ENCODE measurements around the gene ZBTB2. TPM values are rescaled to one million over a fixed set of nuclear protein-coding genes. Genes with fewer than 3 reads are reported as not detected.

Gene ZBTB2
- polyA plus RNA-seq, 1 of the 3 experiments (the other 2 are of a cell fraction): 6.7 TPM

DNA sequence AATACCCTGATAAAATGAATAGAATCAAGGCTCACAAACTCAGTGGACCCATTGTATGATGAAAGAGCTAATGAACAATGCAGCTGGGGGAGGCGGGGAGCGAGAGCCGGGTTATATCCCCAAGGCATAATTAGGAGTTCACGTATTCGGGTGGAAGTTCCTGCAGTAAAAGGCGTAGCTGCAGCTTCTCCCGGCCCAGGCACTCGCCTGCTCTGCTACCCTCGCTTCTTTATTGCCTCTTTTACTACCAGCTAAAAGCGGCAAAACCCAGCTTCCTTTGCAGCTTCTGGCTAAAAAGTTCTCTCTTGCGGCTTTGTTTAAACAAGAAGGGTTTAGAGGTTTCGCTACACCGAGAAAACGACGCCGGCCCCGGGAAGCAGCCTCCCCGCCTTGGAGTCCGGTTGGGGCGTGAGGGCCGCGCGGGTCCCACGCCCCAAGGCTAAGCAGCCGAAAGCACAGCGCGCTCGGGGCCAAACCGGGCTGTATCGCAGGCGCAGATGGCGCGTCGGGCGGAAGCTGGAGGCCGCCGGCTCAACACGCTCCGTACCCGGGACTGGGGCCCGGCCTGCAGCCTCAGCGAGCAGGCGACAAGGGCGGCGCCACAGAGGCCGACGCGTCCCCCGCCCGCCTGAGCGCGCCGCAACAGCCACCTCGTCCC lies 1.6 kb downstream of the ZBTB2 start:
- H2AFZ ChIP-seq (ENCODE audit: low read depth): peak overlapping the region; percentile 74
- POLR2A ChIA-PET: interaction anchor here (1.0 to 1.7 kb wide), 4 partner anchors 11 to 62 kb away, joined by 3 to 10 read pairs (median 4); partner anchors contain the start of gene RMND1

DNA sequence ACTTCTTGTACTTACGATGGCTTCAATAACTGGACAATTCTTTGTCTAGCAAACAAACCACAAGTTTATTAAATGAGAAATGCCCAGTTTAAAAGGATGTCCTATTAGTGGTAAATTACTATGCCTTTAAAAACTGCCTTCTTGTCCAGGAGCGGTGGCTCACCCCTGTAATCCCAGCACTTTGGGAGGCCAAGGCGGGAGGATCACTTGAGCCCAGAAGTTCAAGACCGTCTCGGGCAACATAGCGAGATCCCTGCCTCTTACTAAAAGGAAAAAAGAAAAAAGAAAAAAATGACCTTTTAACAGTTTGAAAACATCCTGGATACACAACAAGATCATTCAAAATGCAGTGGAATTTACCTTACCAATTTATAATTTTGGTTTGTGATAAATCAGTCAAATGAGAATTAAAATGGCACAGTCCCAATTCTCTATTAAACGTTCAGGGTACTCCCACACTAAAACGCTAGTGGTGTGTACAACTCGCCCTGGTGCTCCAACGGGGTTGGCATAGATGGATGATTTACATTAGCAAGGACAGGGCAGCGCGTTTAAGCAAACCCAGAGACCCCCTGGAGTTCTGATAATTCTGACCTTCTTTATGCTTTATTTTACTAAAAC lies 2.3 kb downstream of the ZBTB2 start:
- WGBS (ENCODE audit: low lambda C conversion rate): 39% methylated on average over 12 of the region's 12 CpGs
- TF ChIP-seq TEAD4 (IDR thresholded peaks at IDR 0.05; ENCODE audit: borderline replicate concordance, insufficient read depth) (no peak), POLR2AphosphoS5 (IDR thresholded peaks at IDR 0.05; ENCODE audit: low read depth, low read length) (peak; percentile 23; the same call in 1 of the 2 replicates)
- TF ChIP-seq, protein P1, sequence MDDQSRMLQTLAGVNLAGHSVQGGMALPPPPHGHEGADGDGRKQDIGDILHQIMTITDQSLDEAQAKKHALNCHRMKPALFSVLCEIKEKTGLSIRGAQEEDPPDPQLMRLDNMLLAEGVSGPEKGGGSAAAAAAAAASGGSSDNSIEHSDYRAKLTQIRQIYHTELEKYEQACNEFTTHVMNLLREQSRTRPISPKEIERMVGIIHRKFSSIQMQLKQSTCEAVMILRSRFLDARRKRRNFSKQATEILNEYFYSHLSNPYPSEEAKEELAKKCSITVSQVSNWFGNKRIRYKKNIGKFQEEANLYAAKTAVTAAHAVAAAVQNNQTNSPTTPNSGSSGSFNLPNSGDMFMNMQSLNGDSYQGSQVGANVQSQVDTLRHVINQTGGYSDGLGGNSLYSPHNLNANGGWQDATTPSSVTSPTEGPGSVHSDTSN (IDR thresholded peaks at IDR 0.05): 0 out of 2 replicates have a peak, but pooled peaks have one; percentile 8
- H3K79me2 ChIP-seq (ENCODE audit: insufficient read depth): peaks cover 80% of the 10 kb centered on the region
- H3K36me3 ChIP-seq (replicated peaks in 1 of 2; ENCODE audit: control insufficient read depth in 1 of 2, insufficient read depth in 2 of 2, low read length in 1 of 2): peaks cover 4 to 5% of the 10 kb centered on the region in 2 experiments
- peak overlapping the region; percentile 98 to 99 for H3K27ac ChIP-seq (ENCODE audit: low read depth in 2 of 2, low read length in 1 of 2)
- H3K4me3 ChIP-seq (ENCODE audit: low read depth in 2 of 2, low read length in 1 of 2): peak overlapping the region; percentile 86 to 92
- ChIA-PET POLR2A (interaction anchor here (1.2 to 1.3 kb wide), 2 partner anchors 10 to 14 kb away, joined by 3 to 6 read pairs; no protein-coding TSS in a partner anchor), CTCF (interaction anchor here (1.3 to 2.6 kb wide), 5 partner anchors 13 to 523 kb away, joined by 4 to 9 read pairs (median 7); partner anchors contain the start of gene MTHFD1L)
- H3K9me3 ChIP-seq: no peaks in the 10 kb centered on the region; the same call in 1 of the 2 replicates
- H2AFZ ChIP-seq (ENCODE audit: low read depth): peak overlapping the region; percentile 65
- peaks cover 24% of the 10 kb centered on the region for H3F3A ChIP-seq (replicated peaks; ENCODE audit: insufficient read depth)
- H3K27me3 ChIP-seq (ENCODE audit: insufficient read depth): no peaks in the 10 kb centered on the region
- no peaks in the 10 kb centered on the region for H3K9me2 ChIP-seq
- DNase-seq: no peak
- peak overlapping the region; percentile 99 for H3K9ac ChIP-seq
- H3K4me2 ChIP-seq: peak overlapping the region; percentile 94
- peaks cover 22 to 31% of the 10 kb centered on the region in 2 experiments for H3K4me1 ChIP-seq (ENCODE audit: control insufficient read depth in 1 of 2, insufficient read depth in 2 of 2, low read depth in 1 of 2, low read length in 1 of 2)
- H4K20me1 ChIP-seq (ENCODE audit: insufficient read depth): peaks cover 25% of the 10 kb centered on the region

More for the DNA sequence above, 1.6 kb downstream of the ZBTB2 start:
- H3K4me3 ChIP-seq (ENCODE audit: low read depth in 2 of 2, low read length in 1 of 2): peak overlapping the region; percentile 86 to 92
- H3K36me3 ChIP-seq (replicated peaks in 1 of 2; ENCODE audit: control insufficient read depth in 1 of 2, insufficient read depth in 2 of 2, low read length in 1 of 2): peaks cover 4 to 7% of the 10 kb centered on the region in 2 experiments
- H4K20me1 ChIP-seq (ENCODE audit: insufficient read depth): peaks cover 31% of the 10 kb centered on the region
- H3K27ac ChIP-seq (ENCODE audit: low read depth in 2 of 2, low read length in 1 of 2): peak overlapping the region; percentile 98 to 99
- CTCF ChIA-PET: interaction anchor here (1.3 to 2.6 kb wide), 5 partner anchors 14 to 524 kb away, joined by 4 to 9 read pairs (median 7); partner anchors contain the start of gene MTHFD1L
- no peaks in the 10 kb centered on the region; the same call in 1 of the 2 replicates for H3K9me3 ChIP-seq
- TF ChIP-seq TAF1 (IDR thresholded peaks at IDR 0.05; ENCODE audit: borderline replicate concordance, low read depth, low read length): peak; percentile 79; the same call in 1 of the 2 replicates
- TF ChIP-seq FOXJ3 (CRISPR knock-in tag; IDR thresholded peaks at IDR 0.05): peak; percentile 25; the same call in 1 of the 2 replicates
- no peak; the same call in none of the 2 replicates for TF ChIP-seq MXI1 (IDR thresholded peaks at IDR 0.05; ENCODE audit: low read depth, low read length)
- no peak for TF ChIP-seq TEAD4 (IDR thresholded peaks at IDR 0.05; ENCODE audit: borderline replicate concordance, insufficient read depth)
- TF ChIP-seq, protein P2, sequence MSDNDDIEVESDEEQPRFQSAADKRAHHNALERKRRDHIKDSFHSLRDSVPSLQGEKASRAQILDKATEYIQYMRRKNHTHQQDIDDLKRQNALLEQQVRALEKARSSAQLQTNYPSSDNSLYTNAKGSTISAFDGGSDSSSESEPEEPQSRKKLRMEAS (IDR thresholded peaks at IDR 0.05; ENCODE audit: low read depth): 0 out of 2 replicates have a peak, but pooled peaks have one; percentile 16
- TF ChIP-seq GABPA (IDR thresholded peaks at IDR 0.05; ENCODE audit: low read depth): peak; percentile 6
- TF ChIP-seq, protein P3, sequence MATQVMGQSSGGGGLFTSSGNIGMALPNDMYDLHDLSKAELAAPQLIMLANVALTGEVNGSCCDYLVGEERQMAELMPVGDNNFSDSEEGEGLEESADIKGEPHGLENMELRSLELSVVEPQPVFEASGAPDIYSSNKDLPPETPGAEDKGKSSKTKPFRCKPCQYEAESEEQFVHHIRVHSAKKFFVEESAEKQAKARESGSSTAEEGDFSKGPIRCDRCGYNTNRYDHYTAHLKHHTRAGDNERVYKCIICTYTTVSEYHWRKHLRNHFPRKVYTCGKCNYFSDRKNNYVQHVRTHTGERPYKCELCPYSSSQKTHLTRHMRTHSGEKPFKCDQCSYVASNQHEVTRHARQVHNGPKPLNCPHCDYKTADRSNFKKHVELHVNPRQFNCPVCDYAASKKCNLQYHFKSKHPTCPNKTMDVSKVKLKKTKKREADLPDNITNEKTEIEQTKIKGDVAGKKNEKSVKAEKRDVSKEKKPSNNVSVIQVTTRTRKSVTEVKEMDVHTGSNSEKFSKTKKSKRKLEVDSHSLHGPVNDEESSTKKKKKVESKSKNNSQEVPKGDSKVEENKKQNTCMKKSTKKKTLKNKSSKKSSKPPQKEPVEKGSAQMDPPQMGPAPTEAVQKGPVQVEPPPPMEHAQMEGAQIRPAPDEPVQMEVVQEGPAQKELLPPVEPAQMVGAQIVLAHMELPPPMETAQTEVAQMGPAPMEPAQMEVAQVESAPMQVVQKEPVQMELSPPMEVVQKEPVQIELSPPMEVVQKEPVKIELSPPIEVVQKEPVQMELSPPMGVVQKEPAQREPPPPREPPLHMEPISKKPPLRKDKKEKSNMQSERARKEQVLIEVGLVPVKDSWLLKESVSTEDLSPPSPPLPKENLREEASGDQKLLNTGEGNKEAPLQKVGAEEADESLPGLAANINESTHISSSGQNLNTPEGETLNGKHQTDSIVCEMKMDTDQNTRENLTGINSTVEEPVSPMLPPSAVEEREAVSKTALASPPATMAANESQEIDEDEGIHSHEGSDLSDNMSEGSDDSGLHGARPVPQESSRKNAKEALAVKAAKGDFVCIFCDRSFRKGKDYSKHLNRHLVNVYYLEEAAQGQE (IDR thresholded peaks at IDR 0.05; ENCODE audit: low read depth, low read length): peak; percentile 39; the same call in 1 of the 2 replicates
- TF ChIP-seq POLR2AphosphoS5 (IDR thresholded peaks at IDR 0.05; ENCODE audit: low read depth, low read length): peak; percentile 74; the same call in 1 of the 2 replicates
- peak; percentile 65 for DNase-seq
- H3F3A ChIP-seq (replicated peaks; ENCODE audit: insufficient read depth): peaks cover 25% of the 10 kb centered on the region
- no peaks in the 10 kb centered on the region for H3K9me2 ChIP-seq
- no peaks in the 10 kb centered on the region for H3K27me3 ChIP-seq (ENCODE audit: insufficient read depth)
- peak overlapping the region; percentile 99 for H3K9ac ChIP-seq
- H3K4me2 ChIP-seq: peak overlapping the region; percentile 94
- 3% methylated on average over 8 of the region's 54 CpGs for WGBS (ENCODE audit: low lambda C conversion rate)
- peaks cover 22 to 31% of the 10 kb centered on the region in 2 experiments for H3K4me1 ChIP-seq (ENCODE audit: control insufficient read depth in 1 of 2, insufficient read depth in 2 of 2, low read depth in 1 of 2, low read length in 1 of 2)
- peaks cover 80% of the 10 kb centered on the region for H3K79me2 ChIP-seq (ENCODE audit: insufficient read depth)

Data from SK-N-SH (cell line).